GM12892 (cell line): Measurements from ENCODE around the gene MYO5B.

Source experiments
- DNase-seq: peaks from one replicate; pipeline ENCODE4 v3.0.0; 2011; ENCODE audit not compliant: insufficient read length
- FAIRE-seq: peaks from 2 replicates; lab custom pipeline; 2011; peaks lifted over from hg19 to GRCh38; lab: Jason Lieb, UNC
- POLR2A ChIP-seq: IDR thresholded peaks from 2 replicates; pipeline ENCODE4 v1.6.1; 2011; ENCODE audit warnings: low read depth, low read length, control low read depth
- POLR2AphosphoS5 ChIP-seq: IDR thresholded peaks from 2 replicates; pipeline ENCODE4 v1.6.1; 2011; ENCODE audit warnings: low read depth, low read length, control low read depth
- TAF1 ChIP-seq: IDR thresholded peaks from 2 replicates; pipeline ENCODE4 v1.6.1; 2011; ENCODE audit warnings: low read depth, mild to moderate bottlenecking, control low read depth, low read length, borderline replicate concordance

MYO5B gene

DNA sequence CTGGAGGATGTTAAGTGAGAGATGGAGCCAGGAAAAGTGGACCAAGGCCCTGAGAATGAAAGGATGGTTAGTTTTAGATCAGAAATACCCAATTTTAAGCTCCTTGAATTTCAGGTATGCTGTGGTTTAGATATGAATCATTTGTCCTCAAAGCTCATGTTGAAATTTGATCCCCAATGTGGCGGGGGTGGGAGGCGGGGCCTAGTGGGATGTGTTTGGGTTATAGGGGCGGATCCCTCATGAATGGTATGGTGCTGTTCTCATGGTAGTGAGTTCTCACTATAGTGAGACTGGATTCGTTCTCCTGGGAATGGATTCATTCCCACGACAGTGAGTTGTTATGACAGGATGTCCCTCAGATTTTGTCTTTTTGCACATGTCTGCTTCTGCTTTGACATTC, 11.4 kb downstream of the MYO5B start:
- no peak for FAIRE-seq
- no peak for DNase-seq
- TF ChIP-seq POLR2AphosphoS5 (no peak), POLR2A (no peak), TAF1 (no peak)

DNA sequence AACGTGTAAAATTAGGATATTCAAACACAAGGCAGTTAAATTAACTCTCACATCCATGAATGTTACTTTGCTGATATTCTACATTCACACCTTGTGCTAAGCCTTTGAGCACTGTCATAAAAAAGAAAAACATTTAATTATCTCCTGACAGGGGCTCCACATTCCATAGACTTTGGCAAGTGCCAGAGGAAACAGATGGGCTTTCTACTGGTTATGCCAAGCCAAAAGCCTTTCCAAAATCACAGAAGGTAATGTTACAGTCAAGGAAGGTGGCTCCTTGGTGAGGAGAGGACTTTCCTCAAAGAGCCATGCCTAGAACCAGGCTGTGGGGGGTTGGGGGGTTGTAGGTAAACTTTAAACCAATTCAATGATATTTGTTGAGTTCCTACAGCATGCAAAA, 12.4 kb downstream of the MYO5B start:
- DNase-seq (no peak), FAIRE-seq (no peak)
- TF ChIP-seq TAF1 (no peak), POLR2A (no peak), POLR2AphosphoS5 (no peak)

DNA sequence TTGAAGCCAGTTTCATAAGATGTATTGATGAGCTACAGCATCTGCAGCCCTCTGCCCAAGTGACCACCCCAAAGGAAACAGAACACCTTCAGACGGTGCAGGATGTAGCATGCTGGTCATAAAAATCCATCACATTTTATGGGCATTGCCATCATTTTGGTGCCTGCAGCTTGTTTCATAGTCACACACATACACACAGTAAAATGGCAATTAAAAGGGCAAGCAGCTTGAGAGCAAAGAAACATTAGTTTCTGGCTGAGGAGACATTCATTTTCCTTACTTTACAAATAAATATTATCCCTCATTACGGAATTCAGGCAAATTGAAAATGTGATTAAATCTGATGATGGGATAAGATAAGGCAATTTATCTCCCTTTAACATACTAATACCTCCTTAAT, 13.4 kb downstream of the MYO5B start:
- FAIRE-seq (no peak), DNase-seq (no peak)
- no peak for TF ChIP-seq POLR2A

DNA sequence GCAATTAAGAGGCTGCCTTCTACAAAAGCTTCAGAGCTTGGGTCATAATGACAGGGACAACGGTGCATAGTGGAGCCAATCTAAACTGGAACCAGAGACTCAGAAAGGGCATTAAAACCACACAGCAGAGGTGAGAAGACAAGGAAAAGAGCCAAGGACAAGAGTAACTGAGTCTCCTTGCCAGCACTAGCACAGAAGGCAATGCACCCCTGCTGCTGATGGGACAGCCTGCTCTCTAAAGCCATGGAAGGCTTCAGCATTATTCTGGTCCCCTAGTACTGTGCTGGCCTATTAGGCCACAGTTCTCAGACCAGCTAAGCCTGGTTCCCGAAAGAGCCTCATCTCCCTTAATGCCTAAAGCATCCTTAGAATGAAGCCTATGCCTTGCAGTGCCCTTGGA, 15.5 kb downstream of the MYO5B start:
- no peak for TF ChIP-seq POLR2AphosphoS5
- no peak for TF ChIP-seq POLR2A
- TF ChIP-seq TAF1 = no peak
- DNase-seq = no peak

DNA sequence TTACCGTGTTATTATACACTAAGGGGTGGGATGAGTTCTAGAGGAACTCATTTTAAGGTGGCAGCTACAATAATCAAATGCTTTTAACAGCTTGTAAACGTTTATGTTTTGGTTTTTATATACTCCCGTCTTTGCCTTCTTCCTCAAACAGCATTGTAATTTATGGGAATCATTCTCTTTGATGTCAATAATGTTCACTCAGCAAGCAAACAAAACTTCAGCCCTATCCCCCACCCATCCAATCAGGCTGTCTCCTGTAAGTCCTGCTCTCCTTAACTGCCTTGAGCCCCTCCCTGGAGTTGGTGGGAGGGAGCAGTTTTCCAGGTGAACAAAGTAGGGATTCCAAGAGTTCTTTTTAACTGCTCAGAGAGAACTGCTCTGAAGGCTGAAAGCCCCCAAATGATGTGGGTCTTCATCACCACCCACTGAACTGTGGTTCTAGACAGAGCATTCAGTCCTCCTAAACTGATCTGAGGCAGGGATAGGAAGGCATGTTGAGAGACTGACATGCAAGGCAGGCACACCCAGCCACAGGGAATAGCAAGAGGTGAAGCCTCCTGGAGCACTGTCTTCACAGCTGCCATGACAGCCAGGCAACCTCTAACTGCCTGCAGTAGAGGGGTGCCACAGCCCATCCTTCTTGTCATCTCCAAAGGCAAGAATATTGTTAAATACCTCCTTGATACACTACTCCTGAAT, 17.5 kb downstream of the MYO5B start:
- TF ChIP-seq POLR2A (no peak), TAF1 (no peak), POLR2AphosphoS5 (no peak)
- FAIRE-seq (no peak), DNase-seq (no peak)

More for the DNA sequence above, 15.5 kb downstream of the MYO5B start:
- FAIRE-seq = no peak

DNA sequence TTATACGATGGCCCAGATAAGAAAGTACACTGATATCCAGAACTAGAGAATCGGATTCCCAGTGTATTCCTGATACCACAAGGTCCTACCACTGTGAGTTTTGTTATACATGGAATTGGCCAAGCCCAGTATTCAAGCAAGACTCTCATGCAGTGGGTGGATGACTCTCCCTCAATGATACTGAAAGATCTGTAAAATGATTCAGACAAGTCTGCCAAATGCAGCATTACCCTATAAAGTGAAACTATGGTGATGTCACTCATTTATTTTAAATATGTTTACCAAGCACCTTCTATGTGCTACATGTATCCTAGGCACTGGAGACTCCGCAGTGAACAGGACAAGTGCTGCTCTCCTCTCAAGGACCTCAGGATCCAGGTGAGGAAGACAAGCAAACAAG, 22.6 kb downstream of the MYO5B start:
- TF ChIP-seq POLR2AphosphoS5 = no peak
- DNase-seq (no peak), FAIRE-seq (no peak)

DNA sequence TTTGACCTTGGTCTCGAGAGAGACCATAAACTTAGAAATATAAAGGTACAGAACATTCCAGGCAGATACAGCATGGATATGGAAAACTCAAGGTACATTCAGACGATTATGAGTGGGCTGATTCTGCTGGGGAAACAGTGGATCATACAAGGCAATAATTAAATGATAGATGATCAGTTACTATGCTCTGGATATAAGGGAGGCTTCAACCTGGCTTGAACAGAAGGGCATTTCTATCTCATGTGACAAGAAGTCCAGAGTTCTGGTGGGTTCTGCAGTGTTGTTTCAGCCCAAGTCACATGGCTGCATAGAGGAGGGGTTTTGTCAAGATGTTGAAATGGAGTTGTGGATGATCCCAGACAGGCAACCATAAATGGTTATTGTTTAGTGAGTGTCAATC, 23.5 kb downstream of the MYO5B start:
- TF ChIP-seq TAF1 (no peak), POLR2AphosphoS5 (no peak), POLR2A (no peak)
- FAIRE-seq (no peak), DNase-seq (no peak)

DNA sequence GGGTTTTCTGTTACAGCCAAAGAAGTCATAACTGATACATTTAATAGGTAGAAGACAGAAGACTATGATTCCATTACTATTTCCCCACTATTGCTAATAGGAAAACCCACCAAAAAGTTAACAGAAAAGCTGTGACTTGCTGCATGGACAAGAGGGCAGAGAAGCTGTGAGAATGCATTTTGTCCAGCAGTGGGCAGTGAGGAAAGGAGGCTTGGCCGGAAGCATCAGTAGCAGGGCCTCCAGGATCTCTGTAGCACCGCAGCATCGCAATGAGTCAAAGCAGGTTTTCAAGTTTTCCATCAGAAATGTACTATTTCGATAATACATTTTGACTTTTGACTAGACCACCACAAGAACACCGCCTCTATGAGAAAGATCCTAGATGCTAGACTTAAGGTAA, 24.9 kb downstream of the MYO5B start:
- no peak for DNase-seq
- FAIRE-seq = no peak
- TF ChIP-seq POLR2A = no peak
- TF ChIP-seq POLR2AphosphoS5 = no peak
- TF ChIP-seq TAF1 = no peak

DNA sequence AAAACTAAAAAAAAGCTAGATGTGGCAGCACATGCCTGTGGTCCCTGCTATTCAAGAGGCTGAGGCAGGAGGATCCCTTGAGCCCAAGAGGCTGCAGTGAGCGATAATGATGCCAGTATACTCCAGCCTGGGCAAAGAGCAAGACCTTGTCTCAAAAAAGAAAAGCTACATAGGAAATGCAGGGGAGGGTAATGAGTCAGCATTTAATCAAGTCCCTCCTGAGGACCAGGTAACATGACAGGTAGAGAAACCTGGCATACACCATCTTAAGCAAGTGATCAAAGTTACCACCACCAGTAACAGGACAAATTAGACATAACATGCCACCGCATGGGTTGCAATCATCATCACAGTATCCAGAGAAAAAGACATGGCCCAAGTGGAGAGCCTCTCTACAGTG, 25.8 kb downstream of the MYO5B start:
- DNase-seq = no peak
- TF ChIP-seq POLR2AphosphoS5 = no peak
- no peak for TF ChIP-seq TAF1
- TF ChIP-seq POLR2A = no peak
- no peak for FAIRE-seq

DNA sequence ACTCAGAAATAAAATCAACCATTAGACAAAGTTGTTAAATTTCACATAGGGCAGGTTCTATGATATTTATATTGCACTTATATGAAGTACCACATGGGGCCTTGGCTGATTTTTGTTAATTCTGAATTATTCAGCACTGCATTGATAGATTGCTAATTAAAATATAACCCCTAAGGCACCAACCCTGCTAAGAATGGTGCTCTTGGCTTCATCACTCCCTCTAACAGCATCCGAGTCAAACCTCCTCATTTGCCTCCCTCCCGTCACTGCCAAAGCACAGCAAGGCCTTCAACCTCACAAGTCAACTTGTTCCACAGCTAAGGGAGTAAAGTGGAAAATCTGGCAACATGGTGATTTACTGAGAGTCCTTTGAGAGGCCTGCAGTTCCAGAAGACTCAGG, 27.0 kb downstream of the MYO5B start:
- no peak for FAIRE-seq

DNA sequence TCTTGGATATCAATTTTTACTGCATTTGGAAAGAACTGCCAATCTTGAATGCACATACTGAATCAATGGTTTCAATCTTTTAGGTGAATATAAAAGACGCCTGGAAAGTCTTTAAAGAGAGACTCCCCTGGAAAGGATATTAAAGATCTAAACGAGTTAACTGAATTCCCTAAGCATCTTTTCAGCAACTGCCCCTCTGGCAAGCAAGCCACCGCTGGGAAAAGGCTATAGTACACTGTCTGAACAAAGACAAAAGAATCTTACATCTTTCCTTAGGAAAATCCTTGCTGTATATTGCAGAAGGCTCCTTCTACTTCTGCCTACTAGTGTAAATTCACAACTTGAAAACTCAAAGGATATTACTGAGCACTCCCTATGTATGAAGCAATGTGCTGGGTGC, 28.0 kb downstream of the MYO5B start:
- TF ChIP-seq POLR2A = no peak
- FAIRE-seq (no peak), DNase-seq (no peak)

More for the DNA sequence above, 27.0 kb downstream of the MYO5B start:
- no peak for DNase-seq
- no peak for TF ChIP-seq TAF1
- TF ChIP-seq POLR2AphosphoS5 = no peak

DNA sequence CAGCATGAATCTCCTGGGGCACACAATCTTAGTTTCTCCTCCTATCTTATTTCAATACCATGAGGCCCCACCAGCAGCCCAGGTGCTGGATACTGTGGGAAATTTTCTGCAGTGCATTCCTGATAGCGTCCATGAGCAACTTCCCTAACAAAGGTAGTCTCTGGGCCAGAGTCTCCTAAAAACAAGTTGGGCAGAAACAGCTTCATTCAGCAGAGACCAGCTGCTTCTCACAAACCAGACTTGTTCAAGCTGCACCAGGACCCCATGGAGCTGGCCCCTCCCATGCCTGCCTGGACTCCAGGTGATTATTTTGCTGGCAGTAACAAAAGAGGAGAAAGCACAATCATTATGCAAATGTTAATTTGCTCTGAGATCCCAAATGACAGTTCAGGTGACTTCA, 31.4 kb downstream of the MYO5B start:
- FAIRE-seq = no peak
- TF ChIP-seq TAF1 (no peak), POLR2A (no peak), POLR2AphosphoS5 (no peak)
- no peak for DNase-seq
